Gastrocnemius medialis (tissue), 4 donors: ENCODE measurements around the gene ATF1. TPM values are rescaled to one million over a fixed set of nuclear protein-coding genes. Genes with fewer than 3 reads are reported as not detected.
"Not testable (repeated sequence)": the region's sequence is repeated elsewhere in the genome, so short reads cannot be mapped to it uniquely, and the experiment has no call there.

Experiments
- ATAC-seq, 2 donors: fragments of 150-250 bp; one replicate each; pipeline ENCODE4 v1.9.1; 2016
- DNase-seq, 2 donors: peaks; one replicate each; pipeline ENCODE4 v3.0.0-alpha.2; 2019
- H3K27ac ChIP-seq, 4 donors: fragments of 200-600 bp; sonication (generic); 1 replicate in 1 of 4; 2 replicates in 3 of 4; pipeline ENCODE4 v1.5.1; 2016 to 2018; ENCODE audit warnings: mild to moderate bottlenecking in 2 of 4, moderate library complexity in 1 of 4
- H3K27me3 ChIP-seq, 3 donors: fragments of 200-600 bp; sonication (generic) in 2 of 3; 1 replicate in 1 of 3; 2 replicates in 2 of 3; pipeline versions ENCODE4 v1.5.1 to v1.6.0; 2016 to 2019; ENCODE audit warnings: mild to moderate bottlenecking in 1 of 3, moderate library complexity in 1 of 3
- H3K36me3 ChIP-seq, 2 donors: fragments of 200-600 bp; sonication (generic) in 1 of 2; one replicate each; pipeline ENCODE4 v1.5.1; 2017 to 2018
- H3K4me1 ChIP-seq, 2 donors: fragments of 200-600 bp; sonication (generic) in 1 of 2; one replicate each; pipeline ENCODE4 v1.5.1; 2016 to 2017; ENCODE audit warnings: mild to moderate bottlenecking in 2 of 2
- H3K4me3 ChIP-seq, 4 donors: fragments of 200-600 bp; sonication (generic) in 3 of 4; 1 replicate in 1 of 4; 2 replicates in 3 of 4; pipeline ENCODE4 v1.5.1; 2016 to 2019; ENCODE audit warnings: mild to moderate bottlenecking in 2 of 4
- H3K9me3 ChIP-seq, 3 donors: fragments of 200-600 bp; sonication (generic) in 2 of 3; 1 replicate in 1 of 3; 2 replicates in 2 of 3; pipeline ENCODE4 v1.5.1; 2016 to 2019
- CTCF ChIP-seq, 5 experiments: fragments of 450-650 bp in 3 of 5; fragments of 200-600 bp in 2 of 5; sonication (generic) in 2 of 5; IDR thresholded peaks in 4 of 5; conservative IDR thresholded peaks in 1 of 5; 1 replicate in 4 of 5; 2 replicates in 1 of 5; pipeline ENCODE4 v1.5.1; 2016 to 2019; ENCODE audit warnings: antibody characterized with exemption in 5 of 5, mild to moderate bottlenecking in 3 of 5, moderate library complexity in 3 of 5
- POLR2A ChIP-seq, 2 donors: fragments of 450-650 bp; IDR thresholded peaks; one replicate each; pipeline ENCODE4 v1.6.1; 2017; ENCODE audit warnings: antibody characterized with exemption in 2 of 2, mild to moderate bottlenecking in 2 of 2, moderate library complexity in 2 of 2
- in situ Hi-C, 4 donors: fragments of 200-750 bp; cut with MboI; loops; one replicate each; pipeline versions ENCODE4 v1.15.0 to v1.8.0; 2017; ENCODE audit warnings: low sequenced_read_pairs in 4 of 4
- intact Hi-C: fragments of 100-400 bp; cut with DNase I; formaldehyde crosslinking; loops from one replicate; pipeline ENCODE4 v1.15.1; 2023; ENCODE audit warnings: low total_unique reads
- total RNA-seq, 4 donors: library from RNA; depleted of rRNA; stranded (reverse); fragments of >200 nt; gene quantifications; one replicate each; pipeline versions ENCODE4 v1.1.0 to v1.2.3, GENCODE V29; 2016

The ATF1 gene
- total RNA-seq, 4 donors from 2014 or later = 16.4 to 44.5 (median 37.5) TPM

GRCh38 chr12:50859621-50860310 lies 95.9 kb downstream of the ATF1 start:
- Histone ChIP-seq H3K4me1 (no peaks in the 10 kb centered on the region), H3K9me3 (peaks cover 0 to 4% (median 0%) of the 10 kb centered on the region in 3 donors), H3K4me3 (no peak overlapping the region), H3K27me3 (no peaks in the 10 kb centered on the region), H3K36me3 (no peaks in the 10 kb centered on the region), H3K27ac (no peak overlapping the region)
- intact Hi-C loops (no loop called here), in situ Hi-C loops (no loop called here)
- ATAC-seq (no peak), DNase-seq (no peak)
- TF ChIP-seq CTCF (IDR thresholded peaks at IDR 0.05 in 4 of 5, conservative IDR thresholded peaks at IDR 0.05 in 1 of 5) (no peak), POLR2A (IDR thresholded peaks at IDR 0.05) (no peak)

GRCh38 chr12:50862316-50862715 lies 98.4 kb downstream of the ATF1 start:
- intact Hi-C loops = no loop called here
- H3K36me3 ChIP-seq = no peaks in the 10 kb centered on the region
- no peaks in the 10 kb centered on the region for H3K9me3 ChIP-seq
- DNase-seq (no peak), ATAC-seq (no peak)
- no peak for TF ChIP-seq CTCF (IDR thresholded peaks at IDR 0.05 in 4 of 5, conservative IDR thresholded peaks at IDR 0.05 in 1 of 5)
- TF ChIP-seq POLR2A (IDR thresholded peaks at IDR 0.05) = no peak
- no peak overlapping the region for H3K4me3 ChIP-seq
- no peaks in the 10 kb centered on the region for H3K4me1 ChIP-seq
- no peaks in the 10 kb centered on the region for H3K27me3 ChIP-seq
- no peak overlapping the region for H3K27ac ChIP-seq
- in situ Hi-C loops = no loop called here

GRCh38 chr12:50865266-50865665 lies 101.4 kb downstream of the ATF1 start:
- H3K4me3 ChIP-seq = no peak overlapping the region
- intact Hi-C loops (no loop called here), in situ Hi-C loops (no loop called here)
- TF ChIP-seq POLR2A (IDR thresholded peaks at IDR 0.05) (no peak), CTCF (IDR thresholded peaks at IDR 0.05 in 4 of 5, conservative IDR thresholded peaks at IDR 0.05 in 1 of 5) (no peak)
- no peak overlapping the region for H3K27ac ChIP-seq
- H3K9me3 ChIP-seq = no peaks in the 10 kb centered on the region
- ATAC-seq = no peak
- no peak for DNase-seq
- H3K36me3 ChIP-seq = no peaks in the 10 kb centered on the region
- H3K27me3 ChIP-seq = no peaks in the 10 kb centered on the region
- no peaks in the 10 kb centered on the region for H3K4me1 ChIP-seq

GRCh38 chr12:50868881-50869280 lies 105.0 kb downstream of the ATF1 start:
- H3K27ac ChIP-seq, DNase-seq, H3K9me3 ChIP-seq, H3K4me3 ChIP-seq, intact Hi-C loops, in situ Hi-C loops, H3K27me3 ChIP-seq, ATAC-seq, H3K4me1 ChIP-seq, H3K36me3 ChIP-seq: not testable (repeated sequence)

Other genes with a start within 250 kb of the ATF1 start
- gene TMPRSS12, start 78.8 kb downstream of the ATF1 start, total RNA-seq = not detected
- not detected for gene HIGD1C, start 188.4 kb downstream of the ATF1 start, total RNA-seq